ENCODE results near the gene PPP4R1.
"Not testable (repeated sequence)": the region's sequence is repeated elsewhere in the genome, so short reads cannot be mapped to it uniquely, and the experiment has no call there.

Gene PPP4R1, protein sequence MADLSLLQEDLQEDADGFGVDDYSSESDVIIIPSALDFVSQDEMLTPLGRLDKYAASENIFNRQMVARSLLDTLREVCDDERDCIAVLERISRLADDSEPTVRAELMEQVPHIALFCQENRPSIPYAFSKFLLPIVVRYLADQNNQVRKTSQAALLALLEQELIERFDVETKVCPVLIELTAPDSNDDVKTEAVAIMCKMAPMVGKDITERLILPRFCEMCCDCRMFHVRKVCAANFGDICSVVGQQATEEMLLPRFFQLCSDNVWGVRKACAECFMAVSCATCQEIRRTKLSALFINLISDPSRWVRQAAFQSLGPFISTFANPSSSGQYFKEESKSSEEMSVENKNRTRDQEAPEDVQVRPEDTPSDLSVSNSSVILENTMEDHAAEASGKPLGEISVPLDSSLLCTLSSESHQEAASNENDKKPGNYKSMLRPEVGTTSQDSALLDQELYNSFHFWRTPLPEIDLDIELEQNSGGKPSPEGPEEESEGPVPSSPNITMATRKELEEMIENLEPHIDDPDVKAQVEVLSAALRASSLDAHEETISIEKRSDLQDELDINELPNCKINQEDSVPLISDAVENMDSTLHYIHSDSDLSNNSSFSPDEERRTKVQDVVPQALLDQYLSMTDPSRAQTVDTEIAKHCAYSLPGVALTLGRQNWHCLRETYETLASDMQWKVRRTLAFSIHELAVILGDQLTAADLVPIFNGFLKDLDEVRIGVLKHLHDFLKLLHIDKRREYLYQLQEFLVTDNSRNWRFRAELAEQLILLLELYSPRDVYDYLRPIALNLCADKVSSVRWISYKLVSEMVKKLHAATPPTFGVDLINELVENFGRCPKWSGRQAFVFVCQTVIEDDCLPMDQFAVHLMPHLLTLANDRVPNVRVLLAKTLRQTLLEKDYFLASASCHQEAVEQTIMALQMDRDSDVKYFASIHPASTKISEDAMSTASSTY

DNA sequence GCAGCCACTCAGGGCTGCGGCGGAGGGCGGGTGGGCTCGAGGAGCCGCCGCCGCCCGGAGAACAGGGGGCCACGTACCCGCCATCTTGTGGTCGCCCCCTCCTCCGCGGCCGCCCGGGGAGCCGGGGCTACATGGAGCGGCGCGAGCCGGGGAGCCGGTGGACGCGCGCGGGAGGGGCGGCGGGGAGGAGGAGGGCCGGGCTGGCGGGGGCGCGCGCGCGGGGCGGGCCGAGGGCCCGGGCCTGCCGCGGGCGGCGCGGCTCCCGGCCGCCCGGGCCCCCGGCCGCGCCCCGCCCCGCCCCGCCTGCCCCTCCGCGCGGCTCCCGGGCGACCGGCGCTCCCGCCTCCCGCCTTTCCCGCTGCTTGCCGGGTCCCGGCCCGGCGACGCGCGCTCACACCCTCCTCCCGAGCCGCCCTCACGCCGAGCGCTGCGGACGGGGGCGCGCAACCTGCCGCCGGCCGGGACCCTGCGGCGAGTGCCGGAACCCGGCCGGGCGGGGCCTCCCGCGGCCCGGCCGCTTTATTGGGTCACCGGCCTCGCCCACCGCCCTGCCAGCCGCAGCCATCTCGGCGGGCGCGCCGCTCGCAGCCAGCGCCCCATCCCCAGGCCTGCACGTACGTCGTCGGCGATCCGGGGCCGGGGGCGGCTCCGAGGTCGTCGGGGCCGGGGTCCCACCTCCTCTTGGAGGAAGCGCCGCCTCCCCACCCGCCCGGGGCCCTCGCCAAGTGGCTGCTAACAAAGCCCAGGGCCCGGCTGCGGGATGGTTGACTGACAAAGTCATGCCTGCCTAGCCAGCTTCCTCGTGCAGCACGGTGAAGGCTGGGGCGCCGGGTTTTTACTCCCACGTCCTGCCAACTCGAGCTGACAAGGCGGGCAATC, at the start of gene PPP4R1:
Gene PPP4R1, minus strand, starts transcription at position 159 of the 879 bp plus-strand sequence. Its CDS starts 75 bp downstream, at position 84.
- DNase-seq (ENCODE audit: low read depth) = peak; percentile 60

DNA sequence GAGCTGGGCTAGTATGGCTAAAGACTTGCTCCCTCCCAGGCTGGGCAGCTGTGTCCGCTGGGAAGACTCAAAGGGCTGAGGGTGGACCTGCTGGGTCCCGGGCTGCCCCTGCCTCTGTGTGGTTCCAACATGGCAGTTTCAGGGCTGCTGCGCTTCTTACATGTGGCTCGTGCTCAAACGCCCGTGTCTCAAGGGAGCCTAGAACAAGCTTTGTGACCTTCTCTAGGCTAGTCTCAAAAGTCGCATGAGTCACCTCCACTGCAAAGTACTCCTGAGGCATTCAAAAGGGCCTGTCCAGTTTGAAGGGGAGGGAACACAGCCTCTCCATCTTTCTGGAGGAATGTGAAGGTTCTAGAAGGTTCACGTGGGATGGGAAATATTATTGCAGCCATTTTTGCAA, 49.0 kb upstream of the PPP4R1 start:
- no peak for DNase-seq (ENCODE audit: low read depth)

DNA sequence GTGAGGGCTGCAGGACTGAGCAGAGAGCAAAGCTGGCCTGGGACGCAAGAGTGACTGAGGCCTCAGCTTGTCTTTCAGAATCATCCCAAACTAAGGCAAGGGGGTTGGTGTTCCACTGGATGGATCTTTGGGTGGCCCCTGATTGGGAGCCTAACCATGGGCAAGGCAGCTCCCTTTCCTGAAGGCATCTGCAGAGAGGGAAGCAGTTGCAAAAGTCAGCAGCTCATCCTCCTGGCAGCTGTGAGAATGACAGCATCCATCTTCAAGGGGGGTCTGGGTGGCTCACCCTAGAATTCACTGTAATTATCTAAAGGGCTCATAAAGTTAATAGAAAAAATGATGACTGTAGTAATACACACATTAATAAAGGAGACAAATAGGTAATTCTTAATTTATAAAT, 47.2 kb upstream of the PPP4R1 start:
- DNase-seq (ENCODE audit: low read depth) = no peak

DNA sequence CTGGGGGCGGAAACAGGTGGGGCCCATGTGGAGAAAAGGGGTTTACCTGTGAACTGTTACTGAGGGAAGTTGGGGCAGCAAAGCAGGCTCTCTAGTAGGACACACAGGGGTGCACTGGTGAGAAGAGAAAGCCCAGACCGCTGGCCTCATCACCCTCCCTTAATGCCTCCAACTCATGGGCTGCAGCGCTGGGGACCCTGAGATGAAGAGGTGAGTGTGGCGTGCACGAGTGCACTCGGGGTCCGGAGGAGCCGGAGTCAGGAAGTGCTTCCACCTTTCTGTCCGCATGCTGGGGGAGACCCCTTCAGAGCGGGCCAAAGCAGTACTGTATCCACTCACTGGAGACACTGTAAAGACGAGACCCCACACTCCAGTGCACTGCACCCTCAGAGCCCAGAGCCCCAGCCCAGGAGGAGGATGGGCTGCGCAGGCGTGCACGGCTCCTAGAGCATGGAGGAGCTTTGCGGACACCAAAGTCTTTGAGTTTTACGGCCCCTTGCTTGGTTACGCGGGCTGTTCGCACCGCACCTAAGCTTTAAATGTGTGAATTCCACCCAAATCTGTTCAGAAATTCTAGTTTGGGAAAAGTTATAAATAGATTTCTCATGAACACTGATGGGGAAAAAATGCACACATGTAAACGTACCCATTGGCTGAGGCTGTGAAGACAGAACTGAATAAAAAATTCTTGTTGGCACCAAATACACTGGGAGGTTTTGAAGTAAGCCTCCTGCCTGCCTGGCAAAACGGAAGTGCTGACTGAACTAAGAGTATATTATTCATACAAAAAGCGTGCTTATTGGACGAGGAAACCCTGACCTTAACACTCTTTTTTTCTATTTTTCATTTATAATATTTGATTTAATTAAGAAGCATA, 45.4 kb upstream of the PPP4R1 start:
- no peak for DNase-seq (ENCODE audit: low read depth)

DNA sequence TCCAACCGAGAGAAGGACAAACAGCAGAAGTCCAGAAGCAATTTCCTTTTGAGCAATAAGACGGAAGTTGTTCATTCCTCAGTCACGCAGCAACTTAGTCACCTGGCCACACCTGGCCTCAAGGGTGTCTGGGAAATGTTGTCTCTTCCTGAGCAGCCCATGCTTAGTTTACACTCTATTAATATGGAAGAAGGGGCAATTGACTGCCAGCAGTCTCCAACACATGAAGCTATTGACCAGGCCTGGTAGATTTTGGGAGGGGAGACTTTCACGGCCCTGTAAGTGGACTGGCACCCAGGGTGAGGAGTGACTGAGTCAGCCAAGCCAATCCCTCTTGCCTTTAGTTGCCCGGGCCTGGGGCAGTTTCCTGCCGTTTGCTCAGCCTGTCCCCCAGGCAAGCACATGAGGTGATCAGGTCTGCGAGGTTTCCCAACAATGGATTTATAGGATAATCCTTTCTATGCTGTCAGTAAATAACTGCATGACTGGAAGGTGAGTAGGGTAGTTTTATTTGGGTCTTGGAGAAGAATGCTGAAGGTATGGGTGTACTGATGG, 43.8 kb upstream of the PPP4R1 start:
- DNase-seq (ENCODE audit: low read depth) = no peak

DNA sequence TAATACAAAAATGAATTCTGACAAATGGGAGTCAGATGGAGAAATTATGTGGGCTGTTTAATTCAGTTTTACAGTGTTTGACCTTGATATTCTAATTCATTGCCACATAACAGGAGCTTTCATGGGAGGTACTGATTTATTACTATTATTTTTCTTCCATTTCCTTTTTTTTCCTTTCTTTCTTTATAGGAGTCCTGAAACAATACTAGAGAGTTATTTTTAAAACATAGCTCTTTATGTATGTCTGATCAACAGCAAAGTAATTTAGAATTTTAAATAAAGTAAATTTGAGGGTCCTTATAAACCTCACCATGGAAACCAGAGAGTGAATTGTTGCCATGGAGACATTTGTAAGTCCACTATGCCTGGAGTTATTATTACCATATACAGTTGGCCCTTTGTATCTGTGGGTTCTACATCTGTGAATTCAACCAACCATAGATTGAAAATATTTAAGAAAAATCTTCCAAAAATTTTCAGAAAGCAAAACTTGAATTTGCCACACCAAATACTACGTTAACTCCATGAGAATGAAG, 40.9 kb upstream of the PPP4R1 start:
- DNase-seq (ENCODE audit: low read depth) = no peak

DNA sequence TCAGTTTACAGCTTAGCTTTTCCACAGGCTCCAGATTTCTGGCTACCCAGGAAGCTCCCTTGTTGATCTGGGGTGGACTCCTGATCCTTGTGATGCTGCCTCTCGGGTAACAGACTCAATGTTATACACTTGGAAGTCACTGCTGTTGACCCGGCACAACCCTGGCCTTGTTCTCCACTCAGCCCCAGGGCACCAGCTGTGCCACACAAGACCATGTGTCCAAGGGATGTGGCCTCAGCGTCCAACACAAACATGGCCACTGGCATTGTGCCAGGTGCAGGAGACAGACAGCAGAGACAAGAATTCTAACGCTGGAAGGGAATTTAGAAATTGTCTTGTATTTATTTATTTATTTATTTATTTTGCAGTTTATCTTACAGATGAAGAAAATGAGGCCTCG, 39.0 kb upstream of the PPP4R1 start:
- no peak for DNase-seq (ENCODE audit: low read depth)

DNA sequence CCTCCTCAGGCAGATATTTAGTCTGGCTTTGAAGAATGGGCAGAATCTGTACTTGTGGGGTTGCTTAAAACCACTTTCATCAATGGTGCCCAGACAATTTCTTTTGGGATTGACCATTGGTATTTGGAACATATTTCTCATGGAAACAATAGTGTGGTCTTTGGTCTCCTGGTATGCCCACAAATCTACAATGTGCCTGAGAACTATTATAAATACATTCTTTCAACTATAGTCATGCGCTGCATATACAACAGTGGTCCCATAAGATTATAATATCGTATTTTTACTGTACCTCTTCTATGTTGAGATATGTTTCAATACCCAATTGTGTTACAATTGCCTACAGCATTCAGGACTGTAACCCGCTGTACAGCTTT, 34.8 kb upstream of the PPP4R1 start:
- no peak for DNase-seq (ENCODE audit: low read depth)

DNA sequence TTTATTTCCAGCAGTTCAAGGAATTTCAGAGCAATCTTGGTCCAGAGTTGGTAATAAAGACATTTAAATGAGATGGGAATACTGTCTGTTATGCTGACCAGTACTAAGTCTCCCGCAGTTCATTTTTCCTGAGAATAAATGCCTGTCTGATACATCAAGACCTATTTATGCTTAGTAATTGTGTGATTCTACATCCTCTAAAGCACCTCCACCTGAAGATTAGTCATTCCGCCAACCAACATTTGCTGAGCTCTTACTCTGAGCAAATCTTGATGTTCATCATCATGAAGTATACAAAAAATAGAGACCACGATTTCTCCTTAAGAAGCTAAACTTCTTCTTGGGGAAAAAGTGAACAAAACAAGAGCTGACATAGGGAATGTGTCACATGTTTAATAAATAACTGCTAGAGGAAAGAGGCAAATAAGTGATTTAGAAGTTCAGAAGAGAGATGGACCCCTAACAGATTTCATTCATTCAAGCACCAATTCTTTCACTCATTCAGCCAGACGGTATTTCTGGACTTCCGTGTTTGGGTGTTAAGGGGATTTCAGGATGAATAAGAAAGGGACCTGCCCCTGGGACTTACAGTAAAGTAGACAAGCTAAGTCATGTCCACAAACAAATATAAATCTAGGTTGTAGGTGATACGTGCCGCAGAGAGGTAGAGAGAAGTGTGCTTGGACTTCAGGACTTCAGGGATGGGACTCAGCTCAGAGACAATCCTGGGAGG, 34.2 kb upstream of the PPP4R1 start:
- no peak for DNase-seq (ENCODE audit: low read depth)

DNA sequence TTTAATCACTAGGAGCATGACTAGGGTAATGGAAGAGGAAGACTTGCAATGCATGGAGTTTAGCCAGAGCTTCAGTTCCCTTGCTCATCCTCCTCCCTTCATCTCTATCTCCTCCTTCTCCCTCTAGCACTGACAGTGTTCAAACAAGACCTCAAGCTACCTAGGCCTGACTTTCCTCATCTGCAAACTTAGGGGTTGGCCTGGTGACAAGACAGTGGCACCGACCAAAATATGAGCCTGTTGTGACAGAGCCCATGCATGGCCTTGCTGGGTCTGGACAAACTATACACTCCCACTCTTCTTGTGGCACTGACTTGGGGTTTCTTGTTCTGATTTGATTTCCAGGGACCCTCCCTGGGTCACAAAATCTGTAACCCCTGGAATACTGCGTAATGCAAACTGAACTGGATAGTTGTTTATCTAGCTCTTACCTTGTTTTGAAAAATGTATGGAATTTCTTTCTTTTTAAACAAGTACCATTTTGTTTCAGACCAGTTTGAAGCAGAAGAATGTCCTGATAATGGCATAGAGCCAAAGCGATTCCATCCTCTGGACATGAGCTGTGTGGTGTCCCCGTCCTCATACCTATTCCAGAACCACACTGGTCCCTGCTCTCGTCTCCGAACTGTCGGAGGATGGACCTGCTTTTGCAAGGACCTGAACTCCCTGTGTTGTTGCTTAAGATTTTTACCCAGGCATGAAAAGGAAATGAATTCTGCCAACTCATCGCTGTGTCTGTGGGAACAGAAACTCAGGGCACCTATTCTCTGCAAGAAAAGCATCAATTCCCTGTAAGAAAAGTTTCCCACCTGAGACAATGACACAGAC, 33.4 kb upstream of the PPP4R1 start:
- DNase-seq (ENCODE audit: low read depth) = no peak

DNA sequence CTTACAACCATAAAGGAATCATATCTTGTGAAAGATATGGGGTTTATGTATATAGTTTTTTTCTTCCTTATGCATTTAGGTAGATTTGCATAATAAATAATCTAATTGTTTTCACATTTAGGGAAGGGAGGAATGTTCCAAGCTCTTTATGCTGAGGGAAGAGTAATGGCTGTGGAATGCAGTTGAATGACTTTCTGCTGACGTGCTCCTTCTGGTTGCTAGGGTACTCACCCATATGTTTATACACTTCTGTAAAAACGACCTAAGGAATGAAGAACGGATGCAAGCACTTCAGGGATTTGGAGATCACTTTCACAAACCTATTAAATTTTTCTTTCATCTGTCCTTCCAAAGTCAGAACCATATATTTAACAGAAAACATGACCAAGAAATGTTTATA, 29.2 kb upstream of the PPP4R1 start:
- DNase-seq (ENCODE audit: low read depth) = no peak

DNA sequence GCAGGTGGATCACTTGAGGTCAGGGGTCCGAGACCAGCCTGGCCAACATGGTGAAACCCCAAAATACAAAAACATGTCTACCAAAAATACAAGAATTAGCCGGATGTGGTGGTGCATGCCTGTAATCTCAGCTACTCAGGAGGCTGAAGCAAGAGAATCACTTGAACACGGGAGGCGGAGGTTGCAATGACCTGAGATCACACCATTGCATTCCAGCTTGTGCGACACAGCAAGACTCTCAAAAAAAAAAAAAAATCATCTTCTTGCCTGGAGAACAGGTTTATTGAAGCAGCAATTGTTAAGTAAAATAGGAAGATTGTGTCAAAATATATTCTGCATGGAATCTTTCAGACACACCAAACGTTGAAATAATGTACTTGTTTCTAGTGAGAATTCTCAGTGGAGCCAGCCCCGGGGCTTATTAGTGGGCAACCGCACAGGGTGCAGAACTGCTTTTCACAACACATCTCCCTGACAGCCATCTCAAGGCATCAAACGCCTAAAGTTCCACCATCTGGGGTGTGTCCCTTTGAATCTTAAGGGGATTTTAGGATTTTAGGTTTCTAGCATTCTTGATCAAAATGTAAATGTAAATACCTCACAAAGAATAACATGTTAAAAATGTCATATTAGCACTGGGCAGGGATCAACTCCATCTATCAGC, 28.6 kb upstream of the PPP4R1 start:
- DNase-seq (ENCODE audit: low read depth) = no peak

DNA sequence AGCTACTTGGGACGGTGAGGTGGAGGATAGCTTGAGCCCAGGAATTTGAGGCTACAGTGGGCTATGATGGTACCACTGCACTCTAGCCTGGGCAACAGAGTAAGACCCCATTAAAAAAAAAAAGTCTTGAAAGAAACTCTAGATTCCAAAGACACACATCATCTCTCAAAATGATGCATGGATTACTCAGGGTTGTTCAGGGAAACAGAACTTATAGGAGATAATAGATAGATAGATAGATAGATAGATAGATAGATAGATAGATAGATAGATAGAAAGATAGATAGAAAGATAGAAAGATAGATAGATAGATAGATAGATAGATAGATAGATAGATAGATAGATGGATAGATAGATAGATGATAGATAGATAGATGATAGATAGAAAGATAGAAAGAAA, 26.7 kb upstream of the PPP4R1 start:
- DNase-seq (ENCODE audit: low read depth) = not testable (repeated sequence)

DNA sequence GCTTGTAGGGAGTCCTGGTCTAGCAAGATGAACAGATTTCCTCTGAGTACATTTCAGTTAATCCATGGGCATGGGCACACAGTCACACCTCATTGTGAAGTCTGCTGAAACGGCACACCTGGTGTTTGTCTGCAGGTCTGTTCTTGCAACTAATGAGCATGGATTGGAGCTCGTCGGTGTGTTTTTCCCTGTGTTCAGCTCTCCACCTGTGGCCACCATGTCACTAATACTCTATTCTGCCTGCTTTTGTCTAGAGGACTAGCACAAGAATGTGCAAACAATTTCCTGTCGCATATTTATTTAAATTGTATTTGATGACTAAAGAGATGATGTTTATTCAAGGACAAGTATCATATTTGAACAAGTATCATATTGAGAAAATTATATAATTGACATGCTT, 24.5 kb upstream of the PPP4R1 start:
- DNase-seq (ENCODE audit: low read depth) = no peak

DNA sequence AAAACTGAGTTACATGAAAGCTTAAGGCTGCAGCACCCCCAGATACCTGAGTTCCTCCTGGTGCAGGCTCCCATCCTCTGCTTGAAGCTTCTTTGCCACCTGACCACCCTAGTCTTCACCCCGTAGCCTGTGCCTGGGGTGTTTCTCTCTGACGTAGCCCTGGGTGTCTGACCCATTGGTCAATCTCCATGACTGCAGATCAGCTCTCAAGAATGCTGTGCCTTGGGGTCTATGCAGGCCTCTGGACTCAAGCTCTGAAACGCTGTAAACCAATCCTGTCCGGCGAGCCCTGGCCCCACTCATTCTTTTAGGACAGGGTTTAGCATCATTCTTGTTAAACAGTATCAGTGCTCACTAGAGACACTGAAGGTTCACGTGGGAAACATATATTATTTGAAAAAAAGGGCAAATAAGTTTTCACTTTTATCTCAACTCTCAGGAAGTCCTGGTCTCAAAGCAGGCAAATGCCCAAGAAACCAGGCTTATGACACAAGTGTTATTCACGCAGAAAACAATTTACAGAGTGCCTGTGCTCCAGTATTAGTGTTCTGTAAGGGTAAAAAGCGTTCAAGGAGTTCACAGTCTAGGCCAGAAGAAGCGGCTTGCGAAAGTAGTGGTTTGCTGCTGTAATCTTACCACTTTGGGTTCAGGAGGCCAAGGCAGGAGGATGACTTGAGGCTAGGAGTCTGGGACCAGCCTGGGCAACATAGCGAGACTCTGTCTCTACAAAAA, 22.8 kb upstream of the PPP4R1 start:
- no peak for DNase-seq (ENCODE audit: low read depth)

DNA sequence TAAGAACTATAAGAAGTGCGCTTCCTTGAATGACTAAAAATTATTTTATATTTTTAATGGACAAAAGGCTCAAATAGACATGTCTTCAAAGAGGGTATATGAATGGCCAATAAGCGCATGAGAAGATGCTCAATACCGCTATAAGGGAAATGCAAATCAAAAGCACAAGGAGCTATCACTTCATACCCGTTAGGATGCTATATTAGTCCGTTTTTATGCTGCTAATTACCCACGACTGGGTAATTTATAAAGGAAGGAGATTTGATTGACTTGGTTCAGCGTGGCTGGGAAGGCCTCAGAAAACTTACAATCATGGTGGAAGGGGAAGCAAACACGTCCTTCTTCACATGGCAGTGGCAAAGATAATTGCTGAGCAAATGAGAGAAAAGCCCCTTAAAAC, 20.5 kb upstream of the PPP4R1 start:
- DNase-seq (ENCODE audit: low read depth) = no peak

DNA sequence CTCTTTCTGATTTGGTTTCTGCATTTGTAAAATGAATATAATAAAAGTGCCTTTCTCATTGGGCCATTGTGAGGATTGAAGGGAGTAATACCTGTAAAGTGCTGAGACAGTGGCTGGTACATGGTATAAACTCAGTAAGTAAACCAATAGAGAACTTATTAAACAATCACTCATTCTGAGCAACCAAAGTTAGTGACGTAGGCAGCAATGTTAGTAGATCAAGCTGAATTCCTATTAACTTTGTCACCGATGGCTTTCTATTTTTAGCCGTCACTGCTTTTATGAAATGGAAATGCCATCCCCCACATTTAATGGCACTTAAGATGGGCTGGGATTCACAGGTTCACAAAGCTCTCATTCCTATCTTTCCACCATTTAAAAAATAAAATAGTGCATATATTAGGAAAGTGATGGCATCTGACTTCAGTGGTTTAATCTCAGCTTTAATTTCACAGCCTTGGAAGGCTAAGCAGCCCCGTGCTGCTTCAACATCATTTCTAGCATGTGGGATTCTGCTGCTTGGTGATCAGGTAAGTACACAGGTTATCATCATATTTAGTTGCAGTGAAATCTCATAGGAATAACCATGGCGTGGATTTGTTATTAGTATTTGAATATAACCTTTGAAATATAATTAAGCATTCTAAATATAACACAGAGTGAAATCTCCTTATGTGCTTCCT, 17.6 kb upstream of the PPP4R1 start:
- DNase-seq (ENCODE audit: low read depth) = no peak
